GM12875 (cell line): ENCODE measurements around the gene FAM210B.
A peak's percentile ranks its signal among the peaks of the same experiment; 100 is the strongest.
"Not testable (repeated sequence)": the region's sequence is repeated elsewhere in the genome, so short reads cannot be mapped to it uniquely, and the experiment has no call there.

Source experiments
- H3K4me3 ChIP-seq: one replicate; pipeline ENCODE4 v1.5.1; 2011; ENCODE audit warnings: low read depth, low read length, control low read depth
- CTCF ChIP-seq: IDR thresholded peaks from 2 replicates; pipeline ENCODE4 v1.5.1; 2011; ENCODE audit warnings: low read depth, mild to moderate bottlenecking, control low read depth, inconsistent platforms, low read length, moderate library complexity, borderline replicate concordance; ENCODE audit not compliant: insufficient read depth

Gene FAM210B

GRCh38 chr20:56400001-56400640 lies 41.3 kb downstream of the FAM210B start:
- TF ChIP-seq CTCF: peak; percentile 72

GRCh38 chr20:56403465-56403864 lies 44.7 kb downstream of the FAM210B start:
- no peak for TF ChIP-seq CTCF
- no peak overlapping the region for H3K4me3 ChIP-seq

More at GRCh38 chr20:56400001-56400640, 41.3 kb downstream of the FAM210B start:
- H3K4me3 ChIP-seq: no peak overlapping the region

- not testable (repeated sequence) for H3K4me3 ChIP-seq
These were observed 46.6 kb downstream of the FAM210B start for GRCh38 chr20:56405356-56405755.

- no peak overlapping the region for H3K4me3 ChIP-seq
- TF ChIP-seq CTCF: no peak
These were observed 48.1 kb downstream of the FAM210B start for GRCh38 chr20:56406910-56407309.

- no peak overlapping the region for H3K4me3 ChIP-seq
- no peak for TF ChIP-seq CTCF
These were observed 50.7 kb downstream of the FAM210B start for GRCh38 chr20:56409521-56409920.

GRCh38 chr20:56409956-56410355 lies 51.2 kb downstream of the FAM210B start:
- H3K4me3 ChIP-seq: no peak overlapping the region
- TF ChIP-seq CTCF: no peak

GRCh38 chr20:56411287-56411686 lies 52.5 kb downstream of the FAM210B start:
- H3K4me3 ChIP-seq: not testable (repeated sequence)

- H3K4me3 ChIP-seq: no peak within 1 kb of the TSS
- no peak for TF ChIP-seq CTCF
These were observed 53.1 kb downstream of the FAM210B start, which contains the start of gene CASS4 for GRCh38 chr20:56411759-56412472. Gene CASS4, plus strand, starts transcription at chr20:56412260. Its CDS starts 199 bp downstream, at chr20:56412459.
